ENCODE results near the gene CEP57. TPM values are rescaled to one million over a fixed set of nuclear protein-coding genes. Genes with fewer than 3 reads are reported as not detected.

Gene CEP57
- total RNA-seq, 2 experiments from 2014 or later, result 43.5 to 46.6 TPM

- CTCF ChIA-PET, result no interaction called here
- no peak overlapping the region for H3K27ac Mint-ChIP-seq
- POLR2A ChIA-PET, result interaction anchor here (1.1 kb wide), 1 partner anchor 9 kb away, joined by 4 read pairs; the partner anchor contains the start of gene CEP57
- no peak overlapping the region for H3K27ac ChIP-seq (ENCODE audit: low read depth in 1 of 2, low read length in 2 of 2)
- no peaks in the 10 kb centered on the region for H3K9me3 Mint-ChIP-seq
- no peaks in the 10 kb centered on the region for H3K4me1 ChIP-seq (ENCODE audit: insufficient read depth, low read length)
- H3K27me3 ChIP-seq (ENCODE audit: control insufficient read depth in 1 of 2, insufficient read depth in 2 of 2, low read length in 2 of 2), result no peaks in the 10 kb centered on the region
- no peaks in the 10 kb centered on the region for H3K27me3 Mint-ChIP-seq
- H3K36me3 ChIP-seq (ENCODE audit: insufficient read depth, low read length), result peaks cover 27% of the 10 kb centered on the region
- H3K4me3 ChIP-seq (ENCODE audit: low read length), result no peak overlapping the region
- no peak for DNase-seq
- no peak overlapping the region for H3K4me3 Mint-ChIP-seq
- no peaks in the 10 kb centered on the region for H3K9me3 ChIP-seq (ENCODE audit: control insufficient read depth in 1 of 2, insufficient read depth in 1 of 2, low read length in 2 of 2)
- no peak for ATAC-seq (ENCODE audit: poor library complexity)
- no peak for TF ChIP-seq CTCF (IDR thresholded peaks at IDR 0.05)
- peaks cover 20% of the 10 kb centered on the region for H3K4me1 Mint-ChIP-seq (ENCODE audit: low read depth)
- intact Hi-C loops (cut with DNase I, micrococcal nuclease), result no loop called here
- H3K36me3 Mint-ChIP-seq (ENCODE audit: low read depth), result peaks cover 47% of the 10 kb centered on the region
Observed at GRCh38 chr11:95800438-95800837, 10.1 kb downstream of the CEP57 start.

- Mint-ChIP-seq H3K27me3 (no peaks in the 10 kb centered on the region), H3K36me3 (ENCODE audit: low read depth) (peaks cover 52% of the 10 kb centered on the region), H3K4me1 (ENCODE audit: low read depth) (peaks cover 10% of the 10 kb centered on the region), H3K4me3 (no peak overlapping the region), H3K27ac (no peak overlapping the region), H3K9me3 (no peaks in the 10 kb centered on the region)
- Histone ChIP-seq H3K27me3 (ENCODE audit: control insufficient read depth in 1 of 2, insufficient read depth in 2 of 2, low read length in 2 of 2) (no peaks in the 10 kb centered on the region), H3K27ac (ENCODE audit: low read depth in 1 of 2, low read length in 2 of 2) (no peak overlapping the region), H3K9me3 (ENCODE audit: control insufficient read depth in 1 of 2, insufficient read depth in 1 of 2, low read length in 2 of 2) (no peaks in the 10 kb centered on the region), H3K4me1 (ENCODE audit: insufficient read depth, low read length) (peaks cover 5% of the 10 kb centered on the region), H3K36me3 (ENCODE audit: insufficient read depth, low read length) (peaks cover 30% of the 10 kb centered on the region), H3K4me3 (ENCODE audit: low read length) (no peak overlapping the region)
- ATAC-seq (ENCODE audit: poor library complexity), result no peak
- POLR2A ChIA-PET, result interaction anchor here (3.5 kb wide), 1 partner anchor 13 kb away, joined by 14 read pairs; the partner anchor contains the start of genes CEP57 and FAM76B
- intact Hi-C loops (cut with DNase I, micrococcal nuclease), result no loop called here
- CTCF ChIA-PET, result no interaction called here
- TF ChIP-seq CTCF (IDR thresholded peaks at IDR 0.05), result no peak
- no peak for DNase-seq
Observed at GRCh38 chr11:95802806-95803205, 12.5 kb downstream of the CEP57 start.

- no peak overlapping the region for H3K27ac Mint-ChIP-seq
- peaks cover 5% of the 10 kb centered on the region for H3K4me1 ChIP-seq (ENCODE audit: insufficient read depth, low read length)
- ATAC-seq (ENCODE audit: poor library complexity), result no peak
- no peak overlapping the region for H3K4me3 Mint-ChIP-seq
- H3K9me3 Mint-ChIP-seq, result no peaks in the 10 kb centered on the region
- no peak for TF ChIP-seq CTCF (IDR thresholded peaks at IDR 0.05)
- POLR2A ChIA-PET, result interaction anchor here (3.5 kb wide), 1 partner anchor 14 kb away, joined by 14 read pairs; the partner anchor contains the start of genes CEP57 and FAM76B
- peaks cover 51% of the 10 kb centered on the region for H3K36me3 Mint-ChIP-seq (ENCODE audit: low read depth)
- no peaks in the 10 kb centered on the region for H3K9me3 ChIP-seq (ENCODE audit: control insufficient read depth in 1 of 2, insufficient read depth in 1 of 2, low read length in 2 of 2)
- CTCF ChIA-PET, result interaction anchor here (1.3 kb wide), 1 partner anchor 11 kb away, joined by 3 read pairs; no protein-coding TSS in a partner anchor
- peaks cover 30% of the 10 kb centered on the region for H3K36me3 ChIP-seq (ENCODE audit: insufficient read depth, low read length)
- intact Hi-C loops (cut with DNase I, micrococcal nuclease), result no loop called here
- H3K4me3 ChIP-seq (ENCODE audit: low read length), result no peak overlapping the region
- peaks cover 9% of the 10 kb centered on the region for H3K4me1 Mint-ChIP-seq (ENCODE audit: low read depth)
- no peaks in the 10 kb centered on the region for H3K27me3 Mint-ChIP-seq
- no peaks in the 10 kb centered on the region for H3K27me3 ChIP-seq (ENCODE audit: control insufficient read depth in 1 of 2, insufficient read depth in 2 of 2, low read length in 2 of 2)
- H3K27ac ChIP-seq (ENCODE audit: low read depth in 1 of 2, low read length in 2 of 2), result no peak overlapping the region
- no peak for DNase-seq
Observed at GRCh38 chr11:95803973-95804372, 13.7 kb downstream of the CEP57 start.
